Testis (tissue), 2 donors: ENCODE results near the gene FGF21.
"Not testable (repeated sequence)": the region's sequence is repeated elsewhere in the genome, so short reads cannot be mapped to it uniquely, and the experiment has no call there.

Experiments used
- POLR2A ChIP-seq: fragments of 450-650 bp; IDR thresholded peaks from one replicate; pipeline ENCODE4 v1.6.1; 2017; ENCODE audit warnings: antibody characterized with exemption, mild to moderate bottlenecking, moderate library complexity
- TF ChIP-seq, protein P1 (sequence below), 3 experiments: fragments of 450-650 bp in 2 of 3; fragments of 200-600 bp in 1 of 3; sonication (generic) in 1 of 3; IDR thresholded peaks; one replicate each; pipeline ENCODE4 v1.5.1; 2016 to 2019; ENCODE audit warnings: antibody characterized with exemption in 3 of 3, mild to moderate bottlenecking in 2 of 3, moderate library complexity in 1 of 3

DNA sequence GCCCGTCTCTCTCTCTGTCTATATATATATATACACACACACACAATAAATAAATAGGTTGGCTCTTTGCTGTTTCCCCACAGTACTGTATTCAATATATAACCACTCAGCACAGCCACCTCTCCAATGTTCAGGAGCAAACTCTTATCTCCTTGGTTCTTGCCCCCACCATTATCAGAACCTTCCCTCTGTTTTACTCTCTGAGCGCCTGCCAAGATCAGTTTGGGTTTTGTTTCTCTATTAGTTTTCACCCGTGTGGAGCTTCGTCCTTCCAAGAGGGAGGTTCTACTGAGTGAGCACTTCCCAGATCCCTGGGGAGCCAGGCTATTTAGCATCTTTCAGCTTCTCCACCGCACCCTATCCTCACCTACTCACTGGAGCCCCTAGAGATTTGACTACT, 10.5 kb downstream of the FGF21 start:
- TF ChIP-seq, protein P1, sequence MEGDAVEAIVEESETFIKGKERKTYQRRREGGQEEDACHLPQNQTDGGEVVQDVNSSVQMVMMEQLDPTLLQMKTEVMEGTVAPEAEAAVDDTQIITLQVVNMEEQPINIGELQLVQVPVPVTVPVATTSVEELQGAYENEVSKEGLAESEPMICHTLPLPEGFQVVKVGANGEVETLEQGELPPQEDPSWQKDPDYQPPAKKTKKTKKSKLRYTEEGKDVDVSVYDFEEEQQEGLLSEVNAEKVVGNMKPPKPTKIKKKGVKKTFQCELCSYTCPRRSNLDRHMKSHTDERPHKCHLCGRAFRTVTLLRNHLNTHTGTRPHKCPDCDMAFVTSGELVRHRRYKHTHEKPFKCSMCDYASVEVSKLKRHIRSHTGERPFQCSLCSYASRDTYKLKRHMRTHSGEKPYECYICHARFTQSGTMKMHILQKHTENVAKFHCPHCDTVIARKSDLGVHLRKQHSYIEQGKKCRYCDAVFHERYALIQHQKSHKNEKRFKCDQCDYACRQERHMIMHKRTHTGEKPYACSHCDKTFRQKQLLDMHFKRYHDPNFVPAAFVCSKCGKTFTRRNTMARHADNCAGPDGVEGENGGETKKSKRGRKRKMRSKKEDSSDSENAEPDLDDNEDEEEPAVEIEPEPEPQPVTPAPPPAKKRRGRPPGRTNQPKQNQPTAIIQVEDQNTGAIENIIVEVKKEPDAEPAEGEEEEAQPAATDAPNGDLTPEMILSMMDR (IDR thresholded peaks at IDR 0.05): not testable (repeated sequence)
- not testable (repeated sequence) for TF ChIP-seq POLR2A
